Karpas-422 (cell line): ENCODE measurements around the gene UBE2B. TPM values are rescaled to one million over a fixed set of nuclear protein-coding genes. Genes with fewer than 3 reads are reported as not detected.
"Not testable (repeated sequence)": the region's sequence is repeated elsewhere in the genome, so short reads cannot be mapped to it uniquely, and the experiment has no call there.

ENCODE experiments used
- DNase-seq: peaks from one replicate; pipeline ENCODE4 v3.0.0-alpha.2; 2015
- H2AFZ ChIP-seq: fragments of 200-600 bp; sonication (generic); 2 replicates; pipeline ENCODE4 v1.6.1; 2014; ENCODE audit warnings: antibody characterized with exemption, low read length, mixed read lengths
- H3K27ac ChIP-seq: fragments of 200-600 bp; sonication (generic); 2 replicates; pipeline ENCODE4 v1.5.1; 2014; ENCODE audit warnings: mild to moderate bottlenecking, low read length, moderate library complexity
- H3K27me3 ChIP-seq: fragments of 200-600 bp; sonication (generic); 2 replicates; pipeline ENCODE4 v1.6.1; 2014; ENCODE audit warnings: low read length, mixed read lengths
- H3K36me3 ChIP-seq: fragments of 200-600 bp; sonication (generic); 2 replicates; pipeline ENCODE4 v1.6.1; 2014; ENCODE audit warnings: low read length, mixed read lengths; ENCODE audit not compliant: insufficient read depth
- H3K4me1 ChIP-seq: fragments of 200-600 bp; sonication (generic); 2 replicates; pipeline ENCODE4 v1.6.1; 2014; ENCODE audit warnings: mild to moderate bottlenecking, low read length, mixed read lengths
- H3K4me2 ChIP-seq: fragments of 200-600 bp; sonication (generic); 2 replicates; pipeline ENCODE4 v1.6.1; 2014; ENCODE audit warnings: low read length, low read depth, mild to moderate bottlenecking; ENCODE audit not compliant: poor library complexity, severe bottlenecking
- H3K4me3 ChIP-seq: fragments of 200-600 bp; sonication (generic); 2 replicates; pipeline ENCODE4 v1.5.1; 2014; ENCODE audit warnings: mild to moderate bottlenecking, antibody characterized with exemption, low read length, mixed read lengths
- H3K79me2 ChIP-seq: fragments of 200-600 bp; sonication (generic); 2 replicates; pipeline ENCODE4 v1.6.1; 2014; ENCODE audit warnings: mild to moderate bottlenecking, low read length, mixed read lengths
- H3K9ac ChIP-seq: fragments of 200-600 bp; sonication (generic); 2 replicates; pipeline ENCODE4 v1.6.0; 2014; ENCODE audit warnings: low read length
- H3K9me2 ChIP-seq: fragments of 200-600 bp; sonication (generic), shearing (Covaris generic); replicated peaks from 2 replicates; pipeline ENCODE4 v1.6.0; 2014; ENCODE audit warnings: mild to moderate bottlenecking, low read length, moderate library complexity; ENCODE audit not compliant: insufficient read depth
- H3K9me3 ChIP-seq: fragments of 300-700, 200-600 bp; sonication (generic); 2 replicates; pipeline ENCODE4 v1.6.1; 2014; ENCODE audit warnings: low read length, mixed read lengths
- H4K20me1 ChIP-seq: fragments of 200-600 bp; sonication (generic); 2 replicates; pipeline ENCODE4 v1.6.1; 2014; ENCODE audit warnings: mild to moderate bottlenecking, antibody characterized with exemption, low read length, low read depth; ENCODE audit not compliant: insufficient read depth
- total RNA-seq: library from RNA; depleted of rRNA; stranded (reverse); fragments of >200 nt; shearing (Covaris generic); gene quantifications from 2 replicates; pipeline ENCODE4 v1.2.3, GENCODE V29; 2014; ENCODE audit warnings: low replicate concordance; rRNA removed

The UBE2B gene
- total RNA-seq = 47.9 and 113 TPM in 2 replicates

DNA sequence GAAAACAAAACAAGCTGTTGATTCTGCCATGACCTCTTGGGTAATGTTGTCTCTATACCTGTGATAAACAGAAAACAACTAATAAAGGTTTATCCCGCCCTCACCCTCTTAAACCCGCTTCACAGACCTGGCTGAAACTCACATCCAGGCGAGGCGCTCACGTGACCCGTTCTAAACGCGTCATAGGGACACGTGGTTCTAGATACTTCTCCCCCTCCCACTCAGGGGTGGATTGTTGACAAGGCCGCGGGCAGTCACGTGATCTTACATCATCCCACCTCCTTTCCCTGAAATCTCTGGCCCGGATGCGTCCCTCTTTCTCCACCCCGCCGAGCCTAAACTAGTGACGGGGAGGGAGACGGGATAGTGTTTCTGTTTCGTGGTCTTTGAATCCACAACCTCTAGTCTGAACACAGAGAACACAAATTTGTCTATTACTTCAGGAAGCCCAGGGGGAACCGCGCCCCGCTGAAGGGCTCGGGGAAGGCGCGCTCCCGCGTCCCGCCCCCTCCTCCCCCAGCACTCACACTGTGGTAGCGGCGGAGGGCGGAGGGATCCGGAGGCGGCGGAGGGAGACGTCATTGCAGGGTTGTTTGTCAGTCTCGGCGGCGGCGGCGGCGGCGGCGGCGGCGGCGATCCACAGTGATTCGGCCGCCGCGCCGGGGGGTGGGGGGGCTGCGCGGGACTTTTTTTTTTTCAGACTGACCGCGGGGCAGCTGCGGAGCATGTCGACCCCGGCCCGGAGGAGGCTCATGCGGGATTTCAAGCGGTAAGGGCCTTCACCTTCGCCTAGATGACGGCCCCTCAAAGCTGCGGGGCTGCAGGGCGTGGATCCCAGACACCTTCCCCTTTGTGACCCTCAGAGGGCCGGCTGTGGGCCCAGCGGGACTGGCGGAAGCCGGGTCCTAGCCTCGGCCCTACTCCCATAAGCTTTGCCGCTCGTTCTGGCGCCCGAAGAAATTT lies at the start of gene UBE2B:
TSS of gene UBE2B (plus strand) at position 699 of the 963 bp plus-strand sequence. CDS start at position 726, 27 bp downstream.
- Histone ChIP-seq H3K4me1 (peaks cover 33% of the 10 kb centered on the region), H3K4me3 (peak within 1 kb of the TSS; percentile 75), H3K4me2 (peak within 1 kb of the TSS; percentile 81), H3K9me3 (no peaks in the 10 kb centered on the region), H3K27ac (peak within 1 kb of the TSS; percentile 78), H3K9ac (peak within 1 kb of the TSS; percentile 86), H3K36me3 (peaks cover 13% of the 10 kb centered on the region), H3K27me3 (no peaks in the 10 kb centered on the region), H4K20me1 (peaks cover 7% of the 10 kb centered on the region; the same call in 1 of the 2 replicates), H3K79me2 (peaks cover 69% of the 10 kb centered on the region), H2AFZ (peak within 1 kb of the TSS; percentile 98), H3K9me2 (no peaks in the 10 kb centered on the region)
- peak; percentile 99 for DNase-seq

GRCh38 chr5:134327327-134327726 lies 44.0 kb upstream of the UBE2B start:
- no peak overlapping the region for H2AFZ ChIP-seq
- no peak overlapping the region for H3K27ac ChIP-seq
- peaks cover 14% of the 10 kb centered on the region for H3K9me3 ChIP-seq
- H3K4me2 ChIP-seq = no peak overlapping the region
- no peaks in the 10 kb centered on the region for H4K20me1 ChIP-seq
- no peaks in the 10 kb centered on the region for H3K27me3 ChIP-seq
- no peaks in the 10 kb centered on the region for H3K4me1 ChIP-seq
- H3K9ac ChIP-seq = no peak overlapping the region
- H3K9me2 ChIP-seq = no peaks in the 10 kb centered on the region
- no peak for DNase-seq
- H3K36me3 ChIP-seq = no peaks in the 10 kb centered on the region
- no peaks in the 10 kb centered on the region for H3K79me2 ChIP-seq
- H3K4me3 ChIP-seq = no peak overlapping the region

- no peaks in the 10 kb centered on the region for H4K20me1 ChIP-seq
- H3K9me3 ChIP-seq = peaks cover 14% of the 10 kb centered on the region
- H3K4me3 ChIP-seq = no peak overlapping the region
- H3K9me2 ChIP-seq = no peaks in the 10 kb centered on the region
- H3K36me3 ChIP-seq = no peaks in the 10 kb centered on the region
- H2AFZ ChIP-seq = no peak overlapping the region
- no peak for DNase-seq
- H3K9ac ChIP-seq = no peak overlapping the region
- H3K27me3 ChIP-seq = no peaks in the 10 kb centered on the region
- H3K27ac ChIP-seq = no peak overlapping the region
- H3K4me2 ChIP-seq = no peak overlapping the region
- no peaks in the 10 kb centered on the region for H3K79me2 ChIP-seq
- H3K4me1 ChIP-seq = no peaks in the 10 kb centered on the region
Measured at GRCh38 chr5:134328619-134329018, 42.8 kb upstream of the UBE2B start.

DNA sequence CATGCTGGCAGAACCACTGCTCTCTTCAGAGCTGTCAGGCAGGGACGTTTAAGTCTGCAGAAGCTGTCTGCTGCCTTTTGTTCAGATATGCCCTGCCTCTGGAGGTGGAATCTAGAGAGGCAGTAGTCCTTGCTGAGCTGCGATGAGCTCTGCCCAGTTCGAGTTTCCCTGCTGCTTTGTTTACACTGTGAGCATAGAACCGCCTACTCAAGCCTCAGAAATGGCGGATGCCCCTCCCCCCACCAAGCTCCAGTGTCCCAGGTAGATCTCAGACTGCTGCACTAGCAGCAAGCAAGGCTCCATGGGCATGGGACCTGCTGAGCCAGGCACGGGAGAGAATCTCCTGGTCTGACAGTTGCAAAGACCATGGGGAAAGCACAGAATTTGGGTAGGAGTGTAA lies 34.5 kb upstream of the UBE2B start:
- not testable (repeated sequence) for H3K27ac ChIP-seq, H3K4me2 ChIP-seq, H2AFZ ChIP-seq, H3K9me3 ChIP-seq, H3K9ac ChIP-seq, H3K4me1 ChIP-seq, H3K79me2 ChIP-seq, H3K4me3 ChIP-seq, H4K20me1 ChIP-seq, H3K36me3 ChIP-seq, H3K9me2 ChIP-seq, H3K27me3 ChIP-seq, DNase-seq

DNA sequence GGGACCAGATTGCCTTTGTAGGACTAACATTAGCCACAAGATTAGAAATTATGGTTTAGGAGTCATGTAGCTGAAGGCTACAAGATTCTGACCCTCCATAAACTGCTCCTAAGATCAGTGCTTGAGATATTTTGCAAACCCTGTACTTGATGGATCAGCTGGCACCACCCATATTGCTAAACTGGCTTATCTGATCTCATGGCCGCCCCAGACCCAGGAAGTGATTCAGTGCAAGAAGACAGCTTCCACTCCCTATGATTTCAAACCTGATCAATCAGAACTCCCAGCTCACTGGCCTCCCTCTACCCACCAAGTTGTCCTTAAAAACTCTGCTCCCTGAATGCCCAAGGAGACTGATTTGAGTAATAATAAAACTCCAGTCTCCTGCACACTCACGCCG lies 27.9 kb upstream of the UBE2B start:
- H3K4me3 ChIP-seq, H3K9me3 ChIP-seq, H3K27me3 ChIP-seq, H3K9me2 ChIP-seq, H3K4me1 ChIP-seq, H4K20me1 ChIP-seq, H2AFZ ChIP-seq, H3K9ac ChIP-seq, H3K79me2 ChIP-seq, H3K27ac ChIP-seq, H3K36me3 ChIP-seq, H3K4me2 ChIP-seq, DNase-seq: not testable (repeated sequence)

GRCh38 chr5:134345476-134345875 lies 25.9 kb upstream of the UBE2B start:
- H3K4me1 ChIP-seq, H3K27me3 ChIP-seq, H3K4me3 ChIP-seq, H3K4me2 ChIP-seq, H3K27ac ChIP-seq, H4K20me1 ChIP-seq, H3K79me2 ChIP-seq, H3K9me2 ChIP-seq, H3K36me3 ChIP-seq, H3K9me3 ChIP-seq, H3K9ac ChIP-seq, DNase-seq, H2AFZ ChIP-seq: not testable (repeated sequence)

DNA sequence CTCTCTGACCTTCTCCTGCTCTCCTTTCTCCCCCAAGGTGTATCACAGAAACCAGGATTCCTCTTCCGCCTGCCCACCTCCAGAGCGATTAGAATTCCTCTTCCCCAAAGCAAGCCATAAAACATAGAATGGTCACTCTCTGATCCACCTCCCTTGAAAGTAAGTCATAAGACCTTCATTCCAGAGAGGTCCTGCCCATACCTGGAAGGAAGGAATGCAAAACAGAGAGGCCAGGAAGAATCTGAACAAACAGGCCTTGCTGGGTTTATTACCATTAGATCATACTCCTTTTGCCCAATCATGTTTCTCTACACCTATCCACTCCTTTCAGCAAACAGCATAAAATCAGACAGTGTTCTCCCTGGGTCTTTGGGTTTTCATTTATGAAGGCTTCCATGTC lies 25.4 kb upstream of the UBE2B start:
- Histone ChIP-seq H3K27ac (no peak overlapping the region), H3K27me3 (no peaks in the 10 kb centered on the region), H3K79me2 (no peaks in the 10 kb centered on the region), H3K4me1 (peaks cover 2% of the 10 kb centered on the region; the same call in 1 of the 2 replicates), H3K4me2 (no peak overlapping the region), H3K36me3 (no peaks in the 10 kb centered on the region), H2AFZ (no peak overlapping the region), H3K9me3 (no peaks in the 10 kb centered on the region), H3K9me2 (no peaks in the 10 kb centered on the region), H4K20me1 (no peaks in the 10 kb centered on the region), H3K4me3 (no peak overlapping the region), H3K9ac (no peak overlapping the region)
- no peak for DNase-seq

- no peaks in the 10 kb centered on the region for H3K27me3 ChIP-seq
- no peak overlapping the region for H3K9ac ChIP-seq
- DNase-seq = no peak
- H3K4me3 ChIP-seq = no peak overlapping the region
- no peaks in the 10 kb centered on the region for H3K9me3 ChIP-seq
- H3K4me1 ChIP-seq = peaks cover 2% of the 10 kb centered on the region; the same call in 1 of the 2 replicates
- no peaks in the 10 kb centered on the region for H3K79me2 ChIP-seq
- no peak overlapping the region for H3K27ac ChIP-seq
- no peaks in the 10 kb centered on the region for H3K9me2 ChIP-seq
- H2AFZ ChIP-seq = no peak overlapping the region
- H4K20me1 ChIP-seq = no peaks in the 10 kb centered on the region
- no peak overlapping the region for H3K4me2 ChIP-seq
- H3K36me3 ChIP-seq = no peaks in the 10 kb centered on the region
Measured at GRCh38 chr5:134349463-134349862, 21.9 kb upstream of the UBE2B start.
